H1 (cell line): ENCODE results near the gene TMEM63C. TPM values are rescaled to one million over a fixed set of nuclear protein-coding genes. Genes with fewer than 3 reads are reported as not detected.
A peak's percentile ranks its signal among the peaks of the same experiment; 100 is the strongest.

Experiments used
- CTCF ChIA-PET: fragments of 300-600 bp; sonication (Branson Sonifier 250); formaldehyde crosslinking; loops from one replicate; lab custom pipeline; 2021; ENCODE audit not compliant: partially characterized antibody; lab: Charles Lee
- POLR2A ChIA-PET: fragments of 300-600 bp; sonication (Branson Sonifier 250); formaldehyde crosslinking; loops from one replicate; lab custom pipeline; 2021; ENCODE audit warnings: inconsistent platforms; ENCODE audit not compliant: partially characterized antibody; lab: Charles Lee
- DNase-seq, 2 experiments: peaks; one replicate each; pipeline versions ENCODE4 v3.0.0 to v3.0.0-alpha.2; 2010 to 2022; ENCODE audit warnings: low spot score in 2 of 2, low read depth in 1 of 2, mixed read lengths in 1 of 2
- FAIRE-seq: peaks from 2 replicates; lab custom pipeline; 2011; peaks lifted over from hg19 to GRCh38; lab: Jason Lieb, UNC
- H2AFZ ChIP-seq: 2 replicates; pipeline ENCODE4 v1.8.1; 2012; ENCODE audit warnings: low read length, inconsistent platforms
- H2AK5ac ChIP-seq: 2 replicates; pipeline ENCODE4 v1.6.1; 2013; ENCODE audit warnings: low read depth, low read length
- H2BK120ac ChIP-seq: replicated peaks from 2 replicates; pipeline ENCODE3; 2013; ENCODE audit warnings: low read depth, low read length, inconsistent platforms
- H2BK12ac ChIP-seq: 2 replicates; pipeline ENCODE4 v1.6.1; 2013; ENCODE audit warnings: low read depth, low read length
- H2BK15ac ChIP-seq: 2 replicates; pipeline ENCODE4 v1.6.1; 2013; ENCODE audit warnings: low read length
- H2BK20ac ChIP-seq: 2 replicates; pipeline ENCODE4 v1.6.1; 2013; ENCODE audit warnings: low read length
- H2BK5ac ChIP-seq: 2 replicates; pipeline ENCODE4 v1.6.1; 2013; ENCODE audit warnings: low read depth, low read length
- H3K14ac ChIP-seq: 2 replicates; pipeline ENCODE4 v1.6.1; 2013; ENCODE audit warnings: inconsistent platforms; ENCODE audit not compliant: insufficient read length
- H3K18ac ChIP-seq: 2 replicates; pipeline ENCODE4 v1.6.1; 2013; ENCODE audit warnings: low read length; ENCODE audit errors: extremely low read depth
- H3K23ac ChIP-seq: 2 replicates; pipeline ENCODE4 v1.6.1; 2013; ENCODE audit warnings: inconsistent platforms; ENCODE audit not compliant: insufficient read length
- H3K23me2 ChIP-seq: 2 replicates; pipeline ENCODE4 v1.6.1; 2013; ENCODE audit warnings: low read depth, low read length
- H3K27ac ChIP-seq: 2 replicates; pipeline ENCODE4 v1.6.1; 2011; ENCODE audit warnings: low read depth, low read length, inconsistent platforms
- H3K27me3 ChIP-seq, 4 experiments: replicated peaks in 1 of 4; 1 replicate in 1 of 4; 2 replicates in 3 of 4; pipeline versions ENCODE4 v1.6.1 to v1.8.1; 2011 to 2013; ENCODE audit warnings: low read length in 3 of 4, mild to moderate bottlenecking in 3 of 4, inconsistent platforms in 2 of 4, mixed read lengths in 2 of 4, moderate library complexity in 1 of 4; ENCODE audit not compliant: control insufficient read depth in 3 of 4, insufficient read depth in 3 of 4; ENCODE audit errors: extremely low read depth in 1 of 4
- H3K36me3 ChIP-seq, 4 experiments: 2 replicates each; pipeline versions ENCODE4 v1.6.1 to v1.8.1; 2011 to 2013; ENCODE audit warnings: mild to moderate bottlenecking in 4 of 4, low read length in 3 of 4, moderate library complexity in 2 of 4, control low read depth in 1 of 4, inconsistent platforms in 1 of 4; ENCODE audit not compliant: insufficient read depth in 4 of 4, control insufficient read depth in 2 of 4
- H3K4ac ChIP-seq: replicated peaks from 2 replicates; pipeline ENCODE3; 2013; ENCODE audit warnings: low read length, low read depth, mixed read lengths, inconsistent platforms; ENCODE audit not compliant: insufficient read length
- H3K4me1 ChIP-seq, 4 experiments: replicated peaks in 1 of 4; 1 replicate in 1 of 4; 2 replicates in 3 of 4; pipeline versions ENCODE4 v1.6.1 to v1.8.1; 2011 to 2013; ENCODE audit warnings: low read length in 3 of 4, inconsistent platforms in 2 of 4, mixed read lengths in 1 of 4; ENCODE audit not compliant: insufficient read depth in 4 of 4, control insufficient read depth in 3 of 4
- H3K4me2 ChIP-seq, 2 experiments: 2 replicates each; pipeline versions ENCODE4 v1.6.1 to v1.8.1; 2011 to 2013; ENCODE audit warnings: low read depth in 2 of 2, low read length in 2 of 2, control low read depth in 1 of 2, inconsistent platforms in 1 of 2, mild to moderate bottlenecking in 1 of 2; ENCODE audit not compliant: insufficient read depth in 1 of 2
- H3K4me3 ChIP-seq, 4 experiments: fragments of 200-600, 300-600 bp in 1 of 4; sonication (generic), shearing (Covaris generic), sonication (Bioruptor Twin) in 1 of 4; 2 replicates each; pipeline versions ENCODE4 v1.5.1 to v1.8.1; 2011 to 2016; ENCODE audit warnings: low read length in 4 of 4, low read depth in 3 of 4, control low read depth in 2 of 4, inconsistent platforms in 2 of 4, mild to moderate bottlenecking in 2 of 4, mixed read lengths in 1 of 4, moderate library complexity in 1 of 4; ENCODE audit not compliant: insufficient read depth in 2 of 4; ENCODE audit errors: extremely low read depth in 1 of 4
- H3K56ac ChIP-seq: replicated peaks from 2 replicates; pipeline ENCODE3; 2013; ENCODE audit warnings: low read depth, mild to moderate bottlenecking, mixed read lengths, low read length, inconsistent platforms; ENCODE audit not compliant: insufficient read length
- H3K79me1 ChIP-seq: 2 replicates; pipeline ENCODE4 v1.6.1; 2013; ENCODE audit warnings: low read depth, low read length, control low read depth
- H3K79me2 ChIP-seq, 2 experiments: 2 replicates each; pipeline versions ENCODE4 v1.6.1 to v1.8.1; 2012 to 2013; ENCODE audit warnings: low read length in 2 of 2, mild to moderate bottlenecking in 2 of 2, inconsistent platforms in 1 of 2; ENCODE audit not compliant: insufficient read depth in 2 of 2, control insufficient read depth in 1 of 2
- H3K9ac ChIP-seq, 4 experiments: replicated peaks in 1 of 4; 1 replicate in 1 of 4; 2 replicates in 3 of 4; pipeline versions ENCODE4 v1.6.1 to v1.8.1; 2011 to 2013; ENCODE audit warnings: low read depth in 3 of 4, low read length in 3 of 4, control low read depth in 2 of 4, mild to moderate bottlenecking in 2 of 4, moderate library complexity in 2 of 4, inconsistent platforms in 1 of 4; ENCODE audit errors: extremely low read depth in 1 of 4
- H3K9me3 ChIP-seq, 2 experiments: 2 replicates each; pipeline versions ENCODE4 v1.6.1 to v1.8.1; 2012 to 2013; ENCODE audit warnings: mild to moderate bottlenecking in 2 of 2, moderate library complexity in 2 of 2, control low read depth in 1 of 2, inconsistent platforms in 1 of 2, low read depth in 1 of 2, low read length in 1 of 2, mixed read lengths in 1 of 2; ENCODE audit not compliant: insufficient read depth in 2 of 2
- H4K20me1 ChIP-seq, 2 experiments: replicated peaks in 1 of 2; 2 replicates each; pipeline versions ENCODE3 to v1.8.1; 2011 to 2013; ENCODE audit warnings: inconsistent platforms in 2 of 2, low read length in 2 of 2, mild to moderate bottlenecking in 1 of 2; ENCODE audit not compliant: insufficient read depth in 2 of 2, control insufficient read depth in 1 of 2
- H4K5ac ChIP-seq: 2 replicates; pipeline ENCODE4 v1.6.1; 2013; ENCODE audit warnings: low read length, low read depth, mixed read lengths, inconsistent platforms; ENCODE audit not compliant: insufficient read length
- H4K8ac ChIP-seq: 2 replicates; pipeline ENCODE4 v1.8.0; 2013; ENCODE audit warnings: mild to moderate bottlenecking, moderate library complexity, low read length, inconsistent platforms; ENCODE audit not compliant: insufficient read depth; ENCODE audit errors: extremely low read depth
- H4K91ac ChIP-seq: replicated peaks from 2 replicates; pipeline ENCODE3; 2013; ENCODE audit warnings: low read length, mixed read lengths, inconsistent platforms; ENCODE audit not compliant: insufficient read length
- JUND ChIP-seq: IDR thresholded peaks from 2 replicates; pipeline ENCODE4 v1.6.1; 2011; ENCODE audit warnings: mild to moderate bottlenecking, improper control_type of control experiment, low read length
- RNF2 ChIP-seq: fragments of 200-900, 300-1000 bp; sonication (generic); IDR thresholded peaks from 2 replicates; pipeline ENCODE4 v1.7.1; 2016; ENCODE audit warnings: borderline replicate concordance, low read depth, mild to moderate bottlenecking, antibody characterized with exemption, low read length; ENCODE audit not compliant: poor library complexity, severe bottlenecking; ENCODE audit errors: missing control alignments
- WGBS, 2 experiments: shearing (Covaris generic) in 1 of 2; methylation state at CpG; one replicate each; pipeline versions ENCODE4 v1.1.6 to v1.1.7; 2013 to 2015; ENCODE audit warnings: low lambda C conversion rate in 2 of 2, mixed read lengths in 2 of 2, inconsistent platforms in 1 of 2, low coverage in 1 of 2, missing lambda C conversion rate in 1 of 2; ENCODE audit not compliant: insufficient replicate concordance in 2 of 2, insufficient coverage in 1 of 2, insufficient read length in 1 of 2; ENCODE audit errors: extremely low coverage in 1 of 2, missing lambda C conversion rate in 1 of 2; 5-methylcytosine and 5-hydroxymethylcytosine counted together
- polyA plus RNA-seq, 7 experiments: library from polyadenylated mRNA; depleted of rRNA in 3 of 7; stranded (reverse) in 5 of 7; unstranded in 2 of 7; fragments of >200 nt in 5 of 7; fragments of 200-250 nt in 2 of 7; gene quantifications; 1 replicate in 5 of 7; 2 replicates in 1 of 7; 4 replicates in 1 of 7; pipeline versions ENCODE4 v1.2.1 to v1.2.3, GENCODE V29; 2011 to 2013; ENCODE audit warnings: missing spikeins in 2 of 7, mixed read lengths in 2 of 7
- total RNA-seq: library from RNA; stranded (reverse); fragmentation: NEBNext Ultra II Directional; extraction: Animal tissue kit (Norgen Biotek cat#: 25700); gene quantifications from 2 replicates; pipeline ENCODE4 v1.2.1, GENCODE V29; 2021

Gene TMEM63C
- total and polyA plus RNA-seq, 2 of the 8 experiments (the other 6 are each of a cell fraction or from before 2014, with no cell fraction given), result 3.0 to 7.6 TPM

DNA sequence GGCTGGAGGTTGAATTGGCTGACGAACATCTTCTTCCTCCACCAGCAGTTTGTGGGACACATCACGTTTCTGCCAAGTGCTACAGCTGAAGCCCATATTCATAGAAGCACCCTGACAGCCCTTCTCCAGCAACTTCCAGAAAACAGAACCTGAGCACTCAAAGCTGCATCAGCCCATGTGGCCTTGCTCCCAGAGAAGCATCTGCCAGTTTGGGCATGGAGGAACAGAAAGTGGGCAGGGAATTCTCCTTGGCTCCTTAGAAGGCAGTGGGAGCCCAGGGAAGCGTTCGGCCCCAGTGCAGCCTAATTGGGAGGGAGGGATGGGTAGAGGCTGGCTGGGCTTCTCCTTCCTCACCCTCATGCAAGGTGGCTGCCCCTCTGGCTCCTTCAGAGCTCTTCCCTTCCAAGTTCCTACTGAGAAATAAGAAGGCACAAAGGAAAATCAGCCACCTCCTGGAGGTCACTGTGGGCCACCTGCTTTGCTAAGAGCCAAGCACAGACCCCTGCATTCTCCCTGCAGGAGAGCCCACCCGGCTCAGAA is 93.5 kb downstream of the TMEM63C start:
- no peaks in the 10 kb centered on the region for H3K79me1 ChIP-seq
- whole genome bisulfite sequencing, 2 experiments, result 77% methylated on average over 5 of the region's 5 CpGs; no CpG with 5 or more reads in 1 of the 2 experiments
- H4K20me1 ChIP-seq, result peaks cover 0 to 1% of the 10 kb centered on the region in 2 experiments
- no peak for FAIRE-seq
- peaks cover 0 to 5% (median 4%) of the 10 kb centered on the region in 4 experiments; a peak in 3 of 8 replicates for H3K36me3 ChIP-seq
- no peak overlapping the region for H3K4me2 ChIP-seq
- H4K8ac ChIP-seq, result peak overlapping the region; percentile 83; the same call in 1 of the 2 replicates
- H2AFZ ChIP-seq, result no peak overlapping the region
- CTCF ChIA-PET, result interaction anchor here (0.6 to 5.6 kb wide), 26 partner anchors 8 to 166 kb away, joined by 3 to 32 read pairs (median 4); partner anchors contain the start of gene ZDHHC22
- H4K91ac ChIP-seq, result no peak overlapping the region
- no peaks in the 10 kb centered on the region for H3K79me2 ChIP-seq
- no peak overlapping the region for H4K5ac ChIP-seq
- POLR2A ChIA-PET, result interaction anchor here (0.6 to 1.6 kb wide), 3 partner anchors 9 to 1474 kb away, joined by 3 to 7 read pairs (median 4); no protein-coding TSS in a partner anchor
- no peak overlapping the region for H3K14ac ChIP-seq
- H3K56ac ChIP-seq, result no peak overlapping the region
- H3K4ac ChIP-seq, result no peak overlapping the region
- H3K23ac ChIP-seq, result no peak overlapping the region
- H2BK12ac ChIP-seq, result no peak overlapping the region
- H3K18ac ChIP-seq, result no peak overlapping the region
- peaks cover 0 to 7% (median 4%) of the 10 kb centered on the region in 4 experiments; a peak in 3 of 7 replicates for H3K4me1 ChIP-seq
- H2BK120ac ChIP-seq, result no peak overlapping the region
- no peak for DNase-seq
- no peak overlapping the region for H3K4me3 ChIP-seq
- TF ChIP-seq JUND, result no peak
- TF ChIP-seq RNF2, result no peak
- no peaks in the 10 kb centered on the region for H3K9me3 ChIP-seq
- H3K23me2 ChIP-seq, result peaks cover 5% of the 10 kb centered on the region; the same call in 1 of the 2 replicates
- H2BK5ac ChIP-seq, result no peak overlapping the region
- H3K27ac ChIP-seq, result no peak overlapping the region
- no peak overlapping the region for H3K9ac ChIP-seq
- H3K27me3 ChIP-seq, result peaks cover 13 to 29% (median 28%) of the 10 kb centered on the region in 4 experiments
- peak overlapping the region; percentile 39; the same call in 1 of the 2 replicates for H2AK5ac ChIP-seq
- no peak overlapping the region for H2BK15ac ChIP-seq
- H2BK20ac ChIP-seq, result no peak overlapping the region
